ENCODE measurements around the gene GRIK3. TPM values are rescaled to one million over a fixed set of nuclear protein-coding genes. Genes with fewer than 3 reads are reported as not detected.

The GRIK3 gene
- total and polyA plus RNA-seq, 4 donors: 0.03 to 0.08 (median 0.05) TPM; not detected in 1

- TF ChIP-seq RXRA (IDR thresholded peaks at IDR 0.05): no peak
- no peak for TF ChIP-seq FOXA2 (IDR thresholded peaks at IDR 0.05)
- H3K36me3 ChIP-seq (ENCODE audit: control insufficient read depth in 4 of 4, insufficient read depth in 3 of 4, low read depth in 1 of 4, low read length in 3 of 4): no peaks in the 10 kb centered on the region
- DNase-seq (ENCODE audit: low spot score): no peak
- H3K9me3 ChIP-seq (ENCODE audit: control insufficient read depth in 4 of 4, low read length in 3 of 4): no peaks in the 10 kb centered on the region
- no peaks in the 10 kb centered on the region for H3K4me1 ChIP-seq (ENCODE audit: control insufficient read depth in 4 of 4, insufficient read depth in 4 of 4, low read length in 3 of 4)
- no peak overlapping the region for H3K27ac ChIP-seq (ENCODE audit: low read depth in 1 of 2, low read length in 2 of 2)
- no peak overlapping the region for H3K9ac ChIP-seq (ENCODE audit: low read depth in 1 of 2, low read length in 2 of 2)
- H3K27me3 ChIP-seq (ENCODE audit: control insufficient read depth in 4 of 4, insufficient read depth in 4 of 4, low read length in 3 of 4): peaks cover 0 to 5% (median 0%) of the 10 kb centered on the region in 4 donors
- H3K4me3 ChIP-seq (ENCODE audit: low read depth in 1 of 3, low read length in 3 of 3): no peak overlapping the region
- 73% methylated on average over 4 of the region's 4 CpGs for WGBS
Observed at GRCh38 chr1:36884801-36885200, 149.5 kb downstream of the GRIK3 start.

- Histone ChIP-seq H3K4me1 (ENCODE audit: control insufficient read depth in 4 of 4, insufficient read depth in 4 of 4, low read length in 3 of 4) (no peaks in the 10 kb centered on the region), H3K9ac (ENCODE audit: low read depth in 1 of 2, low read length in 2 of 2) (no peak overlapping the region), H3K4me3 (ENCODE audit: low read depth in 1 of 3, low read length in 3 of 3) (no peak overlapping the region), H3K27ac (ENCODE audit: low read depth in 1 of 2, low read length in 2 of 2) (no peak overlapping the region), H3K9me3 (ENCODE audit: control insufficient read depth in 4 of 4, low read length in 3 of 4) (no peaks in the 10 kb centered on the region), H3K27me3 (ENCODE audit: control insufficient read depth in 4 of 4, insufficient read depth in 4 of 4, low read length in 3 of 4) (peaks cover 0 to 5% (median 0%) of the 10 kb centered on the region in 4 donors), H3K36me3 (ENCODE audit: control insufficient read depth in 4 of 4, insufficient read depth in 3 of 4, low read depth in 1 of 4, low read length in 3 of 4) (no peaks in the 10 kb centered on the region)
- DNase-seq (ENCODE audit: low spot score): no peak
- no peak for TF ChIP-seq NR2F2 (IDR thresholded peaks at IDR 0.05)
- no peak for TF ChIP-seq YY1 (IDR thresholded peaks at IDR 0.05)
- no peak for TF ChIP-seq EGR1 (IDR thresholded peaks at IDR 0.05; ENCODE audit: low read depth in 2 of 2)
- TF ChIP-seq ATF3 (IDR thresholded peaks at IDR 0.05): no peak
- TF ChIP-seq TAF1 (conservative IDR thresholded peaks at IDR 0.05): no peak
- TF ChIP-seq FOXA2 (IDR thresholded peaks at IDR 0.05): no peak
- TF ChIP-seq RXRA (IDR thresholded peaks at IDR 0.05): no peak
- TF ChIP-seq SP1 (IDR thresholded peaks at IDR 0.05): no peak
- no peak for TF ChIP-seq GABPA (IDR thresholded peaks at IDR 0.05 in 1 of 2, conservative IDR thresholded peaks at IDR 0.05 in 1 of 2)
- TF ChIP-seq RAD21 (IDR thresholded peaks at IDR 0.05): no peak
- no peak for TF ChIP-seq ZBTB33 (IDR thresholded peaks at IDR 0.05)
- no peak for TF ChIP-seq MAX (IDR thresholded peaks at IDR 0.05)
- TF ChIP-seq JUND (IDR thresholded peaks at IDR 0.05): no peak
- no peak for TF ChIP-seq HNF4G (IDR thresholded peaks at IDR 0.05)
- 59% methylated on average over 8 of the region's 8 CpGs for WGBS
Observed at GRCh38 chr1:36884029-36884701, 150.2 kb downstream of the GRIK3 start.

GRCh38 chr1:36883315-36883949 is 150.9 kb downstream of the GRIK3 start:
- no peaks in the 10 kb centered on the region for H3K36me3 ChIP-seq (ENCODE audit: control insufficient read depth in 4 of 4, insufficient read depth in 3 of 4, low read depth in 1 of 4, low read length in 3 of 4)
- no peak for TF ChIP-seq HNF4A (conservative IDR thresholded peaks at IDR 0.05)
- TF ChIP-seq RAD21 (IDR thresholded peaks at IDR 0.05): no peak
- no peak for TF ChIP-seq RXRA (IDR thresholded peaks at IDR 0.05)
- TF ChIP-seq EGR1 (IDR thresholded peaks at IDR 0.05; ENCODE audit: low read depth in 2 of 2): no peak
- TF ChIP-seq MAX (IDR thresholded peaks at IDR 0.05): no peak
- no peak for TF ChIP-seq CTCF (IDR thresholded peaks at IDR 0.05; ENCODE audit: low read depth, low read length, missing input control)
- TF ChIP-seq HNF4G (IDR thresholded peaks at IDR 0.05): no peak
- TF ChIP-seq JUND (IDR thresholded peaks at IDR 0.05): no peak
- no peak for TF ChIP-seq ATF3 (IDR thresholded peaks at IDR 0.05)
- no peak for TF ChIP-seq GABPA (IDR thresholded peaks at IDR 0.05 in 1 of 2, conservative IDR thresholded peaks at IDR 0.05 in 1 of 2)
- no peak for TF ChIP-seq REST (IDR thresholded peaks at IDR 0.05)
- TF ChIP-seq NR2F2 (IDR thresholded peaks at IDR 0.05): no peak
- H3K4me1 ChIP-seq (ENCODE audit: control insufficient read depth in 4 of 4, insufficient read depth in 4 of 4, low read length in 3 of 4): no peaks in the 10 kb centered on the region
- no peak overlapping the region for H3K4me3 ChIP-seq (ENCODE audit: low read depth in 1 of 3, low read length in 3 of 3)
- no peaks in the 10 kb centered on the region for H3K9me3 ChIP-seq (ENCODE audit: control insufficient read depth in 4 of 4, low read length in 3 of 4)
- 80% methylated on average over 3 of the region's 3 CpGs for WGBS
- H3K9ac ChIP-seq (ENCODE audit: low read depth in 1 of 2, low read length in 2 of 2): no peak overlapping the region
- DNase-seq (ENCODE audit: low spot score): peak; percentile 22
- H3K27ac ChIP-seq (ENCODE audit: low read depth in 1 of 2, low read length in 2 of 2): no peak overlapping the region
- peaks cover 0 to 4% (median 0%) of the 10 kb centered on the region in 4 donors for H3K27me3 ChIP-seq (ENCODE audit: control insufficient read depth in 4 of 4, insufficient read depth in 4 of 4, low read length in 3 of 4)

All from liver (tissue), 9 donors.